Neural progenitor cell (in vitro differentiated cells): ENCODE data around the gene NFS1.

Experiments used
- CTCF ChIP-seq: fragments of 200-600 bp; sonication (generic); IDR thresholded peaks from 2 replicates; pipeline ENCODE4 v1.5.1; 2017; ENCODE audit warnings: antibody characterized with exemption, mild to moderate bottlenecking
- EZH2 ChIP-seq: fragments of 200-600 bp; sonication (generic); IDR thresholded peaks from 2 replicates; pipeline ENCODE4 v1.6.1; 2017; ENCODE audit warnings: antibody characterized with exemption, mild to moderate bottlenecking, moderate library complexity
- EZH2phosphoT487 ChIP-seq: fragments of 200-600 bp; sonication (generic); IDR thresholded peaks from 2 replicates; pipeline ENCODE4 v1.6.1; 2017; ENCODE audit warnings: antibody characterized with exemption

DNA sequence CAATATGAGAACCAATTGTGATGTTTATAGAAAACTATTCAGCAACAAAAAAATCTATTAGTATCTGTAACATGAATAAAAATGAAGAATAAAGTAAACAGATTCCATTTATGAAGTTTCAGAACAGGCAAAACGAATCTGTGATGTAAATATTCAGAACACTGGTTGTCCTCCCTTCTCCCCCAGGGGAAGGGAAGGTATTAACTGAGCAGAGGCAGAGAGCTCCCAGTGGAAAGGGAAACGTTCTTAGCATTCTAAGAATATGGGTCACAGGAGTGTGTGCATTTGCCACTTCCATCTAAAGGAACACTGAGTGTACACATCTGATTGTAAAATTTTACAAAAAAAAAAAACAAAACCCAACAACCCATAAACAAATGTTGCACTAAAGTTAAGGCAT, 60.4 kb downstream of the NFS1 start:
- no peak for TF ChIP-seq CTCF
- TF ChIP-seq EZH2, result no peak
- TF ChIP-seq EZH2phosphoT487, result no peak
